Gastrocnemius medialis (tissue), 4 donors: ENCODE results near the gene ADD3. TPM values are rescaled to one million over a fixed set of nuclear protein-coding genes. Genes with fewer than 3 reads are reported as not detected.
A peak's percentile ranks its signal among the peaks of the same experiment; 100 is the strongest.

Experiments used
- ATAC-seq, 2 donors: fragments of 150-250 bp; one replicate each; pipeline ENCODE4 v1.9.1; 2016
- DNase-seq, 2 donors: peaks; one replicate each; pipeline ENCODE4 v3.0.0-alpha.2; 2019
- H3K27ac ChIP-seq, 4 donors: fragments of 200-600 bp; sonication (generic); 1 replicate in 1 of 4; 2 replicates in 3 of 4; pipeline ENCODE4 v1.5.1; 2016 to 2018; ENCODE audit warnings: mild to moderate bottlenecking in 2 of 4, moderate library complexity in 1 of 4
- H3K27me3 ChIP-seq, 3 donors: fragments of 200-600 bp; sonication (generic) in 2 of 3; 1 replicate in 1 of 3; 2 replicates in 2 of 3; pipeline versions ENCODE4 v1.5.1 to v1.6.0; 2016 to 2019; ENCODE audit warnings: mild to moderate bottlenecking in 1 of 3, moderate library complexity in 1 of 3
- H3K36me3 ChIP-seq, 2 donors: fragments of 200-600 bp; sonication (generic) in 1 of 2; one replicate each; pipeline ENCODE4 v1.5.1; 2017 to 2018
- H3K4me1 ChIP-seq, 2 donors: fragments of 200-600 bp; sonication (generic) in 1 of 2; one replicate each; pipeline ENCODE4 v1.5.1; 2016 to 2017; ENCODE audit warnings: mild to moderate bottlenecking in 2 of 2
- H3K4me3 ChIP-seq, 4 donors: fragments of 200-600 bp; sonication (generic) in 3 of 4; 1 replicate in 1 of 4; 2 replicates in 3 of 4; pipeline ENCODE4 v1.5.1; 2016 to 2019; ENCODE audit warnings: mild to moderate bottlenecking in 2 of 4
- H3K9me3 ChIP-seq, 3 donors: fragments of 200-600 bp; sonication (generic) in 2 of 3; 1 replicate in 1 of 3; 2 replicates in 2 of 3; pipeline ENCODE4 v1.5.1; 2016 to 2019
- POLR2A ChIP-seq, 2 donors: fragments of 450-650 bp; IDR thresholded peaks; one replicate each; pipeline ENCODE4 v1.6.1; 2017; ENCODE audit warnings: antibody characterized with exemption in 2 of 2, mild to moderate bottlenecking in 2 of 2, moderate library complexity in 2 of 2
- in situ Hi-C, 4 donors: fragments of 200-750 bp; cut with MboI; loops; one replicate each; pipeline versions ENCODE4 v1.15.0 to v1.8.0; 2017; ENCODE audit warnings: low sequenced_read_pairs in 4 of 4
- intact Hi-C: fragments of 100-400 bp; cut with DNase I; formaldehyde crosslinking; loops from one replicate; pipeline ENCODE4 v1.15.1; 2023; ENCODE audit warnings: low total_unique reads
- total RNA-seq, 4 donors: library from RNA; depleted of rRNA; stranded (reverse); fragments of >200 nt; gene quantifications; one replicate each; pipeline versions ENCODE4 v1.1.0 to v1.2.3, GENCODE V29; 2016
- TF ChIP-seq, protein P1 (sequence below), 5 experiments: fragments of 450-650 bp in 3 of 5; fragments of 200-600 bp in 2 of 5; sonication (generic) in 2 of 5; IDR thresholded peaks in 4 of 5; conservative IDR thresholded peaks in 1 of 5; 1 replicate in 4 of 5; 2 replicates in 1 of 5; pipeline ENCODE4 v1.5.1; 2016 to 2019; ENCODE audit warnings: antibody characterized with exemption in 5 of 5, mild to moderate bottlenecking in 3 of 5, moderate library complexity in 3 of 5

The ADD3 gene
- total RNA-seq, 4 donors from 2014 or later = 16.0 to 31.3 (median 18.4) TPM

DNA sequence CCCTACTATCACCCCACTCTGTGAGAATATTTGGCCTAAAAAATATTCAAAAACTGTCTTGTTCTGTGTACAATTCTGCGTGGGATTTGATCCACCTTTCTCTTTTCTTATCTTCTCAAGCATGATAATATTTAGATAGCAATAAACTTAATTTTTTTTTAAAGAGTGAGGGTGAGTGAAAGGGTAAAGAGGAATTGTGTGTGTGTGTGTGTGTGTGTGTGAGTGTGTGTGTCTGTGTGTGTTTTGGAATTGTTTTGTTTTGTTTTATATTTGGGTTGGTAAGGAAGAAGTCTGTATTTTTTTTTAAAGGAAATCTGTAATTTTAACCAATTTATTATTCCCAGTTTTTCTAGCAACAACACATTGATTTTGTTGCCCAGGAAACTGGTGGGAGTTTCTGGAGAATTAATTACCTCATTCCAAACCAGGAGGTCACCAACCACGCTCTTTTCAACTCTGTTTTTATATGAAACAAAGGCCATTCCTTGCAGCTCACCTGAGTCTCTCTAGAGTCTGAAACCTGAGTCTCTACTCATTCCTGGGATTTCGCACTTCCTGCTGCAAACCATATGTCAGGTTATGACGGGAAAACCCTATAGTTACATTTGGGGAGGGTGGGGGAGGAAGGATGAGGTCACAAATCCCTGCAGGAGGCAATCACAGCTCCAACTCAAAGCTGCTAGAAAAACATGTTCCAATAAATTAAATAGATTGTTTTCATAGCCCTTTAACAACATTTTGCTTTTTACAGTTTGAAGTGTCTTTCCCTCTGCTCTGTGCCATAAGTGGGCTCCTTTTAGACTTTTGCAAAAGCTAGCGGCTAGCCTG lies 46.4 kb upstream of the ADD3 start:
- no peak for ATAC-seq
- no peak overlapping the region for H3K27ac ChIP-seq
- intact Hi-C loops = no loop called here

GRCh38 chr10:109962247-109962646 lies 45.5 kb upstream of the ADD3 start:
- Histone ChIP-seq H3K4me3 (no peak overlapping the region), H3K27ac (no peak overlapping the region), H3K9me3 (no peaks in the 10 kb centered on the region), H3K36me3 (no peaks in the 10 kb centered on the region), H3K4me1 (no peaks in the 10 kb centered on the region), H3K27me3 (no peaks in the 10 kb centered on the region)
- no peak for ATAC-seq
- TF ChIP-seq POLR2A (IDR thresholded peaks at IDR 0.05) = no peak
- no peak for DNase-seq
- in situ Hi-C loops (no loop called here), intact Hi-C loops (no loop called here)

More for the DNA sequence above, 46.4 kb upstream of the ADD3 start:
- no peak for DNase-seq
- Histone ChIP-seq H3K4me1 (no peaks in the 10 kb centered on the region), H3K4me3 (no peak overlapping the region), H3K36me3 (no peaks in the 10 kb centered on the region), H3K27me3 (no peaks in the 10 kb centered on the region), H3K9me3 (no peaks in the 10 kb centered on the region)
- TF ChIP-seq POLR2A (IDR thresholded peaks at IDR 0.05) = no peak
- TF ChIP-seq, protein P1, sequence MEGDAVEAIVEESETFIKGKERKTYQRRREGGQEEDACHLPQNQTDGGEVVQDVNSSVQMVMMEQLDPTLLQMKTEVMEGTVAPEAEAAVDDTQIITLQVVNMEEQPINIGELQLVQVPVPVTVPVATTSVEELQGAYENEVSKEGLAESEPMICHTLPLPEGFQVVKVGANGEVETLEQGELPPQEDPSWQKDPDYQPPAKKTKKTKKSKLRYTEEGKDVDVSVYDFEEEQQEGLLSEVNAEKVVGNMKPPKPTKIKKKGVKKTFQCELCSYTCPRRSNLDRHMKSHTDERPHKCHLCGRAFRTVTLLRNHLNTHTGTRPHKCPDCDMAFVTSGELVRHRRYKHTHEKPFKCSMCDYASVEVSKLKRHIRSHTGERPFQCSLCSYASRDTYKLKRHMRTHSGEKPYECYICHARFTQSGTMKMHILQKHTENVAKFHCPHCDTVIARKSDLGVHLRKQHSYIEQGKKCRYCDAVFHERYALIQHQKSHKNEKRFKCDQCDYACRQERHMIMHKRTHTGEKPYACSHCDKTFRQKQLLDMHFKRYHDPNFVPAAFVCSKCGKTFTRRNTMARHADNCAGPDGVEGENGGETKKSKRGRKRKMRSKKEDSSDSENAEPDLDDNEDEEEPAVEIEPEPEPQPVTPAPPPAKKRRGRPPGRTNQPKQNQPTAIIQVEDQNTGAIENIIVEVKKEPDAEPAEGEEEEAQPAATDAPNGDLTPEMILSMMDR (IDR thresholded peaks at IDR 0.05 in 4 of 5, conservative IDR thresholded peaks at IDR 0.05 in 1 of 5) = no peak
- in situ Hi-C loops = no loop called here

DNA sequence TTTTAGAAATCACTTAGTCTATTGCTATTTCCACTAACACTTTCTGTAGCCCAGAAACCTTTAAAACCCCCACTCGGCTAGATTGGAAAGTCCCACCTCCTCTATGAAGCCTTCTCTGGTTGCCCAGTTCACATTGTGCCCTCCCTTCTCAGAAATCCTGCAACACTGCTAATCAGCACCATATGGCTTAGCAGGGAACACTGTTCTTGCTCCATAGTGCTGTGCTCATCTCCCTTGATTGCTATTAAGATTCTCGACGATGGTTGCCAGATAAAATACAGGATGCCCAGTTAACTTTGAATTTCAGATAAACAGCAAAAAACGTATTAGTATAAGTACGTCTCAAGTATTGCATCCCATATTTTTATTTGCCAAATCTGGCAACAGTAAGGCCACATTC lies 44.3 kb upstream of the ADD3 start:
- no peaks in the 10 kb centered on the region for H3K36me3 ChIP-seq
- H3K27me3 ChIP-seq = no peaks in the 10 kb centered on the region
- TF ChIP-seq, protein P1 (IDR thresholded peaks at IDR 0.05 in 4 of 5, conservative IDR thresholded peaks at IDR 0.05 in 1 of 5) = no peak
- TF ChIP-seq POLR2A (IDR thresholded peaks at IDR 0.05) = no peak
- DNase-seq (no peak), ATAC-seq (peak in 1 of 2 donors; percentile 47)
- no peaks in the 10 kb centered on the region for H3K9me3 ChIP-seq
- in situ Hi-C loops = no loop called here
- no peak overlapping the region for H3K27ac ChIP-seq
- intact Hi-C loops = no loop called here
- H3K4me1 ChIP-seq = no peaks in the 10 kb centered on the region
- no peak overlapping the region for H3K4me3 ChIP-seq

DNA sequence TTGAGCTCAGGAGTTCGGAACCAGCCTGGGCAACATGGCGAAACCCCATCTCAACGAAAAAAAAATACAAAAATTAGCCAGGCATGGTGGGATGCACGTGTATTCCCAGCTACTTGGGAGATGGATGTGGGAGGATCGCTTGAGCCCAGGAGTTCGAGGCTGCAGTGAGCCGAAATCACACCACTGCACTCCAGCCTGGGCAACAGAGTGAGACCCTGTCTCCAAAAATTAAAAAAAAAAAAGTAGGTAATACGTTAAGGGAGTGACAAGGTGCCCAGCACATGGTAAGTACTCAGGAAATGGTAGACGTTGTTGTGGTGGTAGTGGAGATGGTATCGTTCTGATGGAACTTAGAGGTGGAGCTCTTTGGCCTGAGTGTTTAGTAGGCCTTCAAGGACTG lies 43.5 kb upstream of the ADD3 start:
- Histone ChIP-seq H3K27me3 (no peaks in the 10 kb centered on the region), H3K9me3 (no peaks in the 10 kb centered on the region), H3K27ac (no peak overlapping the region), H3K4me3 (no peak overlapping the region), H3K36me3 (no peaks in the 10 kb centered on the region), H3K4me1 (no peaks in the 10 kb centered on the region)
- in situ Hi-C loops (no loop called here), intact Hi-C loops (no loop called here)
- ATAC-seq (no peak), DNase-seq (no peak)
- TF ChIP-seq, protein P1 (IDR thresholded peaks at IDR 0.05 in 4 of 5, conservative IDR thresholded peaks at IDR 0.05 in 1 of 5) = no peak
- TF ChIP-seq POLR2A (IDR thresholded peaks at IDR 0.05) = no peak

- TF ChIP-seq, protein P1 (IDR thresholded peaks at IDR 0.05 in 4 of 5, conservative IDR thresholded peaks at IDR 0.05 in 1 of 5) = no peak
- TF ChIP-seq POLR2A (IDR thresholded peaks at IDR 0.05) = no peak
These were observed 40.6 kb upstream of the ADD3 start for GRCh38 chr10:109966961-109967738.

More at GRCh38 chr10:109966961-109967738, 40.6 kb upstream of the ADD3 start:
- Histone ChIP-seq H3K27ac (no peak overlapping the region), H3K4me3 (no peak overlapping the region), H3K36me3 (no peaks in the 10 kb centered on the region), H3K4me1 (no peaks in the 10 kb centered on the region), H3K9me3 (no peaks in the 10 kb centered on the region), H3K27me3 (no peaks in the 10 kb centered on the region)
- intact Hi-C loops (no loop called here), in situ Hi-C loops (no loop called here)
- ATAC-seq (no peak), DNase-seq (no peak)
